Prostate gland (tissue), 2 donors: Measurements from ENCODE around the gene COL13A1.

Experiments used
- POLR2A ChIP-seq: fragments of 450-650 bp; IDR thresholded peaks from one replicate; pipeline ENCODE4 v1.6.1; 2016; ENCODE audit warnings: antibody characterized with exemption, mild to moderate bottlenecking
- POLR2AphosphoS5 ChIP-seq: sonication (generic); formaldehyde crosslinking; IDR thresholded peaks from one replicate; pipeline ENCODE4 v1.6.1; 2017; ENCODE audit warnings: antibody characterized with exemption
- TF ChIP-seq, protein P1 (sequence below), 4 experiments: fragments of 200-600 bp in 2 of 4; fragments of 450-650 bp in 2 of 4; sonication (generic) in 2 of 4; IDR thresholded peaks; 1 replicate in 3 of 4; 2 replicates in 1 of 4; pipeline ENCODE4 v1.5.1; 2016 to 2019; ENCODE audit warnings: antibody characterized with exemption in 4 of 4, mild to moderate bottlenecking in 2 of 4, moderate library complexity in 2 of 4

DNA sequence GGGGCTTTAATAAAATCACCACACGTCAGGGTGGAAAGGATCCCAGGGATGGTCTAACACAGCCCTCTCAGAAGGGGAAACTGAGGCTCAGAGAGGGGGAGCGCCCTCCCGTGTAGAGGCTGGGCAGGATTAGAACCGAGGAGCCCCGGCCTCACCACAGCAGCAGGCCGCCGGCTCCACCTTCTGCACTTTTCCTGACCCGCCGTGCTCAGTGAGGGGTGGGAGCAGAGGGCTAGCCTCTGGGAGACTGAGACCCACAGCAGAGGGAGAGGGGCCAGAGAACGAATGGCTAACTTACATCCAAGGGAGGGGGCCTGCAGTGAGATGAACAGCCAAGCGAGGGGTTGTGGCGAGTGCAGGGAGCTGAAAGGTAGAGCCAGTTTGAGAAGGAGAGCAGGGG is 79.5 kb downstream of the COL13A1 start:
- TF ChIP-seq, protein P1, sequence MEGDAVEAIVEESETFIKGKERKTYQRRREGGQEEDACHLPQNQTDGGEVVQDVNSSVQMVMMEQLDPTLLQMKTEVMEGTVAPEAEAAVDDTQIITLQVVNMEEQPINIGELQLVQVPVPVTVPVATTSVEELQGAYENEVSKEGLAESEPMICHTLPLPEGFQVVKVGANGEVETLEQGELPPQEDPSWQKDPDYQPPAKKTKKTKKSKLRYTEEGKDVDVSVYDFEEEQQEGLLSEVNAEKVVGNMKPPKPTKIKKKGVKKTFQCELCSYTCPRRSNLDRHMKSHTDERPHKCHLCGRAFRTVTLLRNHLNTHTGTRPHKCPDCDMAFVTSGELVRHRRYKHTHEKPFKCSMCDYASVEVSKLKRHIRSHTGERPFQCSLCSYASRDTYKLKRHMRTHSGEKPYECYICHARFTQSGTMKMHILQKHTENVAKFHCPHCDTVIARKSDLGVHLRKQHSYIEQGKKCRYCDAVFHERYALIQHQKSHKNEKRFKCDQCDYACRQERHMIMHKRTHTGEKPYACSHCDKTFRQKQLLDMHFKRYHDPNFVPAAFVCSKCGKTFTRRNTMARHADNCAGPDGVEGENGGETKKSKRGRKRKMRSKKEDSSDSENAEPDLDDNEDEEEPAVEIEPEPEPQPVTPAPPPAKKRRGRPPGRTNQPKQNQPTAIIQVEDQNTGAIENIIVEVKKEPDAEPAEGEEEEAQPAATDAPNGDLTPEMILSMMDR (IDR thresholded peaks at IDR 0.05): no peak
- no peak for TF ChIP-seq POLR2AphosphoS5
- no peak for TF ChIP-seq POLR2A
